ENCODE measurements around the gene TMEM184B.
A peak's percentile ranks its signal among the peaks of the same experiment; 100 is the strongest.

Gene TMEM184B

GRCh38 chr22:38272373-38273134, at the start of gene TMEM184B:
TSS of gene TMEM184B (minus strand) at chr22:38273010. CDS start at chr22:38247961, 25,049 bp downstream.
- peak; percentile 96 for ATAC-seq
- H3K9me3 Mint-ChIP-seq = no peaks in the 10 kb centered on the region
- H3K4me1 Mint-ChIP-seq = peaks cover 59% of the 10 kb centered on the region
- peak within 1 kb of the TSS; percentile 83 for H3K4me3 Mint-ChIP-seq
- H3K36me3 Mint-ChIP-seq = peaks cover 13% of the 10 kb centered on the region
- peak within 1 kb of the TSS; percentile 99 for H3K27ac Mint-ChIP-seq
- peak; percentile 89 to 90 for DNase-seq (ENCODE audit: low spot score in 2 of 2)

DNA sequence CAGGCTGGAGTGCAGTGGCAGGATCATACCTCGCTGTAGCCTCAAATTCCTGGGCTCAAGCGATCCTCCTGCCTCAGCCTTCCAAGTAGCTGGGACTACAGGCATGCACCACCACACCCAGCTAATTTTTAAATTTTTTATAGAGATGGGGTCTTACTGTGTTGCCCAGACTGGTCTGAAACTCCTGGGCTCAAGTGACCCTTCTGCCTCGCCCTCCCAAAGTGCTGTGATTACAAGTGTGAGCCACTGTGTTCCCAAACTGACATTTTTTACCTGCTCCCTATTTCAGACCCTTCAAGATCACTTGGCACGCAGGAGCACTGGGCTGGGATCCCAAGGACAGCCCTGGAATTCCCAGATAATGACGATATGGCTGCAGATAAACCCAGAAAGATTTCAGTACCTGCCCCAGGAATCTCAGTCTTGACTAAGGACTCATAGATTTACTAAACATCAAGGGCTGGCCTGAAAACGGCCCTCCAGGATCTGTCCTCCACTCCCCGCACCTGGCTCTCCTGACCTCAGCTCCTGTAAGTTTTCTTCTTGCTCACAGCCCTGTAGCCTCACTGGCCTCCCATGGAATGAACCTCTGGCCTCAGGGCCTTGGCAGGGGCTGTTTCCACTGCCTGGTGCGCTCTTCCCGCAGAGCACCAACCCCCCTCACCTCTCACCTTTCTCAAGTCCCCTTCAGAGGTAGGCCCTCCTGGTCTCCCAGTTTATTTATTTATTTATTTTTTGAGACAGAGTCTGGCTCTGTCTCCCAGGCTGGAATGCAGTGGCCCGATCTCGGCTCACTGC, 48.0 kb upstream of the TMEM184B start:
- H3K36me3 Mint-ChIP-seq = peaks cover 8% of the 10 kb centered on the region
- no peaks in the 10 kb centered on the region for H3K9me3 Mint-ChIP-seq
- no peak overlapping the region for H3K27ac Mint-ChIP-seq
- DNase-seq (ENCODE audit: low spot score in 2 of 2) (no peak), ATAC-seq (no peak)
- H3K4me3 Mint-ChIP-seq = no peak overlapping the region
- H3K4me1 Mint-ChIP-seq = peaks cover 9% of the 10 kb centered on the region

- Mint-ChIP-seq H3K4me1 (peaks cover 26% of the 10 kb centered on the region), H3K36me3 (peaks cover 21% of the 10 kb centered on the region), H3K9me3 (no peaks in the 10 kb centered on the region), H3K4me3 (peak overlapping the region; percentile 83), H3K27ac (peak overlapping the region; percentile 93)
- DNase-seq (ENCODE audit: low spot score in 2 of 2) (no peak), ATAC-seq (no peak)
These were observed 46.3 kb upstream of the TMEM184B start for GRCh38 chr22:38318792-38319773.

DNA sequence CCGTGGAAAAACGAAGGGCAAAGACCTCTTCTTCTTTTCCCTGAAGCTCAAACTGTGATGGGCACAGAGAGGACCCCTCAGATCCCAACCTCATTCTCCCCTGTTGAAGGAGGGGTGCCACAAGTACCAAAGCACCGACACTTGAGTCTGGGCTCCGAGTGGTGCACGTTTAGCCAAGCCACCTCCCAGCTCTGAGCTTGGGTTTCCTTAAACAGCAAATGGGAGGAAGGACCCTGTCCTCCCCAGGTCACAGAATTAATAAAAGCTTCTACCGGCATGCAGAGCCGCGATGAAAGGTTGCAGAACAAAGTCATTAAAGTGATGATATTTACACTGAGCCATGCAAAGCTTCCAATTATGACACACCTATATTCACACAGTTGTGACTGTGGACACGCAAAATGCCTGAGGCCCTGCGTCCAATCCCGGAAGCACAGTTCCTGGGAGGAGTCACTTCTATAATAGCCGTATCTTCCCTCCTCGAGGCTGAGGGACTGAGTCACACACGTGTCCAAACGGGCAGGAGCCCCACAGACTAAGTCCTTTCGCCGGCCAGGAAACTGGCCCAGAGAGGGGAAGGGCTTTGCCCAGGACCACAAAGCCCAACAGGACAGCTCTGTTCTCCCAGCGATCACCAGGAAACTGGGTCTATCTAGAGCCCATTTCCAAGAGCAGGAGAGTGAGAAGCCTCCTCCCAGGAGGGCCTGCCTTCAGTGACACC, 45.3 kb upstream of the TMEM184B start:
- H3K4me3 Mint-ChIP-seq = peak overlapping the region; percentile 83

DNA sequence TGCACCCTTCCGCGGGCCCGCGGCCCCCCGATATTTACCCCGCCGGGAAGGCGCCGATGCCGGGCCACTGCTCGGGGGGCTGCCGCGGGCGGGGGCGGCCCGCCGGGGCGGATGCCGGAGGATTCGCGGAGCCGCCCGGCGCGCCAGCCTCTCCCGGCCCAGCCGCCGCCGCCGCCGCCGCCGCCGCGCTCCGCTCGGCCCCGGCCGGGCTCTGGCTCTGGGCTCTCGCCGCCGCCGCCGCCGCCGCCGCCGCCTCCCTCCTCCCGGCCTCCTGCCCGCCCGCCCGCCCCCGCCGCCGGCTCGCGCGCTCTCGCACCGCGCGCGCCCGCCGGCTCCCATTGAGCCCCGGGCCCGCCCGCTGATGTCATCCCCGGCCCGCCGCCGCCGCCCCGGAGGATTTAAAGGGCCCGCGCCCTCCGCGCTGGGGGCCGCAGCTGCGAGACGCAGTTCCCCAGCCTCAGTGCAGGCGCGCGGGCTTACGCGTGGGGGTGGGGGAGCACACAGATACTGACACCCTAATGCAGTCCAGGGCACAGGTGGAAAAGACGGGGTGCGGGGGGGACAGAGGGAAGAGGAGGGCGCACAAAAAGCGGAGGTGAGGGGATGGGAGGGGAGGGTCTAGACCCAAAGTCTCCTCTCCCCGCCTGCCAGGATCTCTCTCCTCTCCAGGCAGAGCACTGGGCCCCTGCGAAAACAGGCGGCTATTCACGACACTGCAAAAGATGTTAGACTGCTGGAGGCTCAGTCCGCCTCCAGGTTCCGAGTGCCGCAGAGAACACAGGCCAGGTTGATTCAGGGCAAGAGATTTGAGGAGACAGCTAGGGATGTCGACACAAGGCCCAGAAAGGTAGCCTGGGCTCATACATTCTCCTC, 44.5 kb upstream of the TMEM184B start, which contains the start of gene CSNK1E:
CSNK1E (minus strand) TSS at position 312 of the 873 bp plus-strand sequence. CDS start 3,276 bp downstream, outside the sequence.
- Mint-ChIP-seq H3K4me3 (peak within 1 kb of the TSS; percentile 83), H3K4me1 (peaks cover 44% of the 10 kb centered on the region), H3K36me3 (peaks cover 36% of the 10 kb centered on the region), H3K9me3 (no peaks in the 10 kb centered on the region), H3K27ac (peak within 1 kb of the TSS; percentile 93)
- DNase-seq (ENCODE audit: low spot score in 2 of 2) (peak; percentile 62 to 79), ATAC-seq (peak; percentile 74)

More for the DNA sequence above, 45.3 kb upstream of the TMEM184B start:
- Mint-ChIP-seq H3K9me3 (no peaks in the 10 kb centered on the region), H3K4me1 (peaks cover 36% of the 10 kb centered on the region), H3K27ac (peak overlapping the region; percentile 93), H3K36me3 (peaks cover 28% of the 10 kb centered on the region)
- no peak for DNase-seq (ENCODE audit: low spot score in 2 of 2)
- ATAC-seq = no peak

DNA sequence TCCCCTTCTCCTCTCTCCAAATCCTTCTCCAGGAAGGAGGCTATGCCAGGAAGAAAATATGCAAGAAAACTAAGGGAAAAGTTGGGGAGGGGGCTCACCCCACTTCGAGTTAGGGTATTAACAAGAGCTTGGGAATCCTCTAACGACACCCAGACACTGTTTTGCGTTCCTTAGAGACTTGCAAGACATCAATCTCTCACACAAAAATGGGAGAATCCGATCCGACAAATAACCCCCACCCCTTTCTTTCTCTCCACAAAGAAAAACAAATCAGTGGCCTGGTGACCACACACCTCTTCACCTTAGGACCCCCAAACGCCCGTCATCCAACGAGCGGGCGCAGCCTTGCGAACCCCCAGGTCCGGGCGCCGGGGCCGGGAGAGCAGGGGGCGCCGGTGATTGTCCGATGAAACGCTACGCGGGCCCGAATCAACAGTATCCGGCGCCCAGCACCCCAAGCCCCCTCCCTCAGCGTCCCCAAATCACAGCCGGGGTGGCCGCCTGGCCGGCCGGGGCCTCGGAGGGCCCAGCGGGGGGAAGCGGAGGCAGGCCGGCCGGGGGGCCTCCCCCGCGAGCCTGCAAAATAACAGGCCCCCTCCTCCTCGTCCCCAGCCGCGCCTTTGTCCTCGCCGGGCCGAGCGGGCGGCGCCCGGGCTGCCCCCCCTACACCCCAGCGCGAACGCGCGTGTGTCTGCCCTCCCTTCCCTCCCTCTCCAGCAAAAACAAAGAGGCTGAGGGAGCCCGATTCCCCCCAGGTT, 43.7 kb upstream of the TMEM184B start:
- Mint-ChIP-seq H3K4me3 (peak overlapping the region; percentile 83), H3K9me3 (no peaks in the 10 kb centered on the region), H3K27ac (peak overlapping the region; percentile 93), H3K4me1 (peaks cover 52% of the 10 kb centered on the region), H3K36me3 (peaks cover 44% of the 10 kb centered on the region)
- ATAC-seq (peak; percentile 72), DNase-seq (ENCODE audit: low spot score in 2 of 2) (peak; percentile 44 to 80)

DNA sequence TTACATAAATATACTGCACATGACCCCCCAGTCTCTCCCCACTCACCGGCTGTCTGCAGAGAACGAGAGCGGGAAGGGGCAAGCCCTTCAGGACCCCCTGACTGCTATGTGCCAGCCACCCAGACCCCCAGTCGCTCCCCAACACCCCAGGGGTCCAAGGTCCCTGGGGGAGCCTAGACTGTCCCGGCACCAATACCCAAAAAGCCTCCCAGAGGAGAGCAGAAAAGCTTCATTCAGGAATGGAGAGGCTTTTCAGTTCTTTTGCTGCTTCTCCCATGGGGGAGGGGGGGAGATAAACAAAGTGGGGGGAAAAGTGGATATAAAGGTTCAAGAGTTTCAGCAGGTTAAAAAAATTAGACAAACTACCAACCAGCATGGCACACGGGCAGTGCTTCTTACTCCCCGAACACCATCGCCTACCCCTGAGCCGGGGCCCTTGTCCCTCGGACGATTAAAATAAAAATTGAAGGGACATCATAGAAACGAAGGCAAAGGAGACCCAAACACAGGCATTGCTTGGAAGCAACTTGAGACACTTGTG, 43.1 kb upstream of the TMEM184B start:
- peaks cover 51% of the 10 kb centered on the region for H3K36me3 Mint-ChIP-seq
- H3K9me3 Mint-ChIP-seq = no peaks in the 10 kb centered on the region
- DNase-seq (ENCODE audit: low spot score in 2 of 2) (no peak), ATAC-seq (no peak)
- peak overlapping the region; percentile 93 for H3K27ac Mint-ChIP-seq
- H3K4me3 Mint-ChIP-seq = peak overlapping the region; percentile 83
- H3K4me1 Mint-ChIP-seq = peaks cover 58% of the 10 kb centered on the region

- peak overlapping the region; percentile 83 for H3K4me3 Mint-ChIP-seq
- peaks cover 65% of the 10 kb centered on the region for H3K4me1 Mint-ChIP-seq
- peak overlapping the region; percentile 93 for H3K27ac Mint-ChIP-seq
- no peaks in the 10 kb centered on the region for H3K9me3 Mint-ChIP-seq
- ATAC-seq = no peak
- no peak for DNase-seq (ENCODE audit: low spot score in 2 of 2)
- H3K36me3 Mint-ChIP-seq = peaks cover 53% of the 10 kb centered on the region
These were observed 42.4 kb upstream of the TMEM184B start for GRCh38 chr22:38314933-38315822.

GRCh38 chr22:38314051-38314932, 41.5 kb upstream of the TMEM184B start:
- Mint-ChIP-seq H3K4me3 (peak overlapping the region; percentile 83), H3K9me3 (no peaks in the 10 kb centered on the region), H3K4me1 (peaks cover 69% of the 10 kb centered on the region), H3K27ac (peak overlapping the region; percentile 93), H3K36me3 (peaks cover 57% of the 10 kb centered on the region)
- ATAC-seq (no peak), DNase-seq (ENCODE audit: low spot score in 2 of 2) (no peak)

GRCh38 chr22:38313384-38313955, 40.7 kb upstream of the TMEM184B start:
- Mint-ChIP-seq H3K9me3 (no peaks in the 10 kb centered on the region), H3K27ac (peak overlapping the region; percentile 93), H3K4me1 (peaks cover 77% of the 10 kb centered on the region), H3K4me3 (peak overlapping the region; percentile 83), H3K36me3 (peaks cover 65% of the 10 kb centered on the region)
- no peak for ATAC-seq
- DNase-seq (ENCODE audit: low spot score in 2 of 2) = no peak

DNA sequence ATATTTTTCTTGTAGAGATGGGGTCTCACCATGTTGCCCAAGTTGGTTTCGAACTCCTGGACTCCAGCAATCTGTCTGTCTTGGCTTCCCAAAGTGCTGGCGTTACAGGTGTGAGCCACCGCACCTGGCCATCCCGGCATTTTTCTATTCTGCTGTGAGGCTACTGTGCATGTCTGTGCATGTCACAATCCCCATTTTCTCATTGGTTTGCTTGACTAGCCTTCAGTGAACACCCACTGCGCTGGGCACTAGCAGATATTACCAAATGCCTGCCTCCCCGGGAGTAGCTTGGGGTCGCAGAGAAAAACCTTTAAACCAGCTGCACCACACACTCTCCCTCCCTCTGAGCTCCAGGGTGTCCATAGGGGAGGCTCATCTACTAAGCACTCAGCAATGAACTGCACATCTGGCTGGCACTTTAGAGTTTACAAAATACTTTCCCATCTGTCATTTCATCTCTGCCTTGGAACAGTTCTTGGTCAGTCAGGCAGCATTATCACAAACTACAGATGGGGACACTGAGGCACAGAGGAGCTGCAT, 39.5 kb upstream of the TMEM184B start:
- H3K27ac Mint-ChIP-seq = peak overlapping the region; percentile 93
- peaks cover 75% of the 10 kb centered on the region for H3K4me1 Mint-ChIP-seq
- peak overlapping the region; percentile 40 for H3K4me3 Mint-ChIP-seq
- no peak for ATAC-seq
- H3K36me3 Mint-ChIP-seq = peaks cover 73% of the 10 kb centered on the region
- no peak for DNase-seq (ENCODE audit: low spot score in 2 of 2)
- no peaks in the 10 kb centered on the region for H3K9me3 Mint-ChIP-seq

Measured in stimulated activated effector memory CD8-positive, alpha-beta T cell treated with anti-CD3 and anti-CD28 coated beads, Interleukin-12 subunit alpha, Interleukin-12 subunit beta, amount 100 ng/mL, for 72 hours (primary cell).